GM19372 (cell line): ENCODE results near the gene ASTN2.
"Not testable (repeated sequence)": the region's sequence is repeated elsewhere in the genome, so short reads cannot be mapped to it uniquely, and the experiment has no call there.

Experiments
- ATAC-seq: cut with Tn5 transposase; IDR thresholded peaks from one replicate; pipeline ENCODE4 v1.9.1; 2021; ENCODE audit warnings: mild to moderate bottlenecking, low read depth, moderate library complexity; ENCODE audit not compliant: unreplicated experiment

Gene ASTN2

DNA sequence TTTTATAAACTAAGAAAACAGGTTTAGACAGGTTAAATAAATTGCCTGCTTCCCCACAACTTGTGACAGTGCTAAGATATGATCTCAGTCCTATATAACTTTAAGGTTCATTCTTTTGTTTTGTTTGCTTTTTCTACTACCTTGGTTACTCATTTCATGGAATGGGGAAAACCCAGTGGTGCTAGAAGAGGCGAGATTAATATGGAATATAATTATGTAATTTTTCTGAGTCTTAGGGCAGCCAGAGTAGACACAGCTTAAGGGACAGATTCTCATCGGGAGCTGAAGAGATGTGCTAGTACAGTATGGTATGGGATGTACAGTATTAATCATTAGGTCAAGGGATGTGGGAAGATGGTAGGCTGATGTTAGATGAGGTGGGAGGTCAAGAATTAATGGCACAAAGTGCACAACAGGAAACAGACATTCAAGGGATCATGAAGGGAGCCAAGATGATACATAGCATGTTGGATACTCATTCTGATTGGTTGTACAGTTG, 721.6 kb downstream of the ASTN2 start:
- ATAC-seq = no peak

DNA sequence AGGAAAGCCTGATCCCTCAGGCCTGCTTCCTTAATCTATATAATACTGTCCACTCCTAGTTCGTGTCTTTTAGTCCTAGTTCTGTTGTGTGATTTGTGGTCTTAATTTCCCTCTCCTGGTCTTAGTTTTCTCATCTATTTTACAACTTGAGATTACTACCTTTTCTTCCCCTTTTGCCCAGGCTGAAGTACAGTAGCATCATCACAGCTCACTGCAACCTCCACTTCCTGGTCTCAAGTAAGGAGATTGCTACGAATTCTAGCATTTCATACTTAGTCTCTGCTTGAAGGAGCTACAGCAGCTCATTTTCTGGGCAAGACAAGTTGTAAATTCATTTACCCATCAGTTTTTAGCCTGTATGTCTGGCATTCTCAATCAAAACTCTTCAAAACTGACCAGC, 722.2 kb downstream of the ASTN2 start:
- no peak for ATAC-seq

DNA sequence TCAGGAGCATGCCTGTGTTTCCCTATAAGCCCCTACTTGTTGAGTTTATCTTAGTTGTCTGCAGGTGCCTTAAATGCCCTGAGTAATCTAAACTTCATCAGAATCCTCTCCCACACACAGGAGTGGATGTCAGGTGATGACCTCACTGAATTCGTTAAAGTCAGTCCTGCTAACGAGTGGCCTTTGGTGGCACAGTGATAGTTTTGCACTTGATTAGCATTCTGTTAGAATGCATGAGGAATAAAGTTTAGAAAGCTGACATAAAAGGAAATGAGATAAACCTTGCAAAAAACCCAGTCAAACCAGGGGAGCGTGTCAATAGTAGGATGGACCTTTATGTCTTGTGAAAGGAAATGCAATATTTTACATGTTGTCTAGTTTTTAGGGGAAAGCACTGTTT, 723.2 kb downstream of the ASTN2 start:
- ATAC-seq = no peak

DNA sequence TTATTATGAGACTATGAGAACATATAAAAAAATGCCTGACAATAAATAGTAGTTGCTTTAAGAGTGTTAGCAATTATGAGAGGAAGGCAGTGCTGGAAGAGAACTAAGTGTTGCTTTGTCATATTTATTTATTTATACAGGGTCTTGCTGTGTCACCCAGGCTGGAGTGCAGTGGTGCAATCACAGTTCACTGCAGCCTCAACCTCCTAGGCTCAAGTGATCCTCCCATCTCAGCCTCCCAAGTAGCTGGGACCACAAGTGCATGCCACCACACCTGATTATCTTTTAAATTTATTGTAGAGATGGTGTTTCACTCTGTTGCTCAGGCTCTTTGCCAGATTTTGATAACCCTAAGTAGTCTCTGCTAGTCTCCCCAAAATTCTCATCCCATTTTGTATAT, 724.1 kb downstream of the ASTN2 start:
- not testable (repeated sequence) for ATAC-seq

GRCh38 chr9:116689486-116690032, 725.3 kb downstream of the ASTN2 start:
- ATAC-seq = no peak

DNA sequence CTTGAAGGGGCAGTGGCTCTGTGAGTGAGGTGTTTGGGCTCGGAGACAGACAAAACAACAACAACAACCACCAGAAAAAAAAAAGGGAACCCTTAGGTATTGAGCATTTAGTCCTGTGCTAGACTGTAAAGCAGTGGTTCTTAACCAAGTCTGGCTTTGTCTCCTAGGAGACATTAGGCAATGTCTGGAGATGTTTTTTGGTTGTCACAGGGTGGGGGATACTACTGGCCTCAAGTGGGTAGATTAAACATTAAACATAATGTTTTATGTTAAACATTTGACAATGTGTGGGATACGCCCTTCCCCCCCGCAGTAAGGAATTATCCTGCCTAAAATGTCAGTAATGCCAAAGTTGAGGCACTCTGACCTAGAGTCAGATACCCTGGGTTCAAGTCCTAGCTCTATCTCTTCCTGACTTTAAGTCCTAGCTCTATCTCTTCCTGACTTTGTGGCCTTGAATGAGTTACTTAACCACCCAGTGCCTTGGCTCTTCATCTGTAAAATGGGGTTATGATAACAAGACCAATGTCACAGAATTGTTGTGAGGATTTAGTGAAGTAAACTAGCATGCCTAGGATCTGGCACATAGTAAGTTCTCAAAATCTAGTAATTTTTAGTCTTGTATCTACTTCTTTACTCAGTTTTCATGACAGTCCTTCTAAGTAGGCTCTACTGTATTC, 725.9 kb downstream of the ASTN2 start:
- ATAC-seq = no peak

GRCh38 chr9:116687754-116688135, 727.1 kb downstream of the ASTN2 start:
- no peak for ATAC-seq

DNA sequence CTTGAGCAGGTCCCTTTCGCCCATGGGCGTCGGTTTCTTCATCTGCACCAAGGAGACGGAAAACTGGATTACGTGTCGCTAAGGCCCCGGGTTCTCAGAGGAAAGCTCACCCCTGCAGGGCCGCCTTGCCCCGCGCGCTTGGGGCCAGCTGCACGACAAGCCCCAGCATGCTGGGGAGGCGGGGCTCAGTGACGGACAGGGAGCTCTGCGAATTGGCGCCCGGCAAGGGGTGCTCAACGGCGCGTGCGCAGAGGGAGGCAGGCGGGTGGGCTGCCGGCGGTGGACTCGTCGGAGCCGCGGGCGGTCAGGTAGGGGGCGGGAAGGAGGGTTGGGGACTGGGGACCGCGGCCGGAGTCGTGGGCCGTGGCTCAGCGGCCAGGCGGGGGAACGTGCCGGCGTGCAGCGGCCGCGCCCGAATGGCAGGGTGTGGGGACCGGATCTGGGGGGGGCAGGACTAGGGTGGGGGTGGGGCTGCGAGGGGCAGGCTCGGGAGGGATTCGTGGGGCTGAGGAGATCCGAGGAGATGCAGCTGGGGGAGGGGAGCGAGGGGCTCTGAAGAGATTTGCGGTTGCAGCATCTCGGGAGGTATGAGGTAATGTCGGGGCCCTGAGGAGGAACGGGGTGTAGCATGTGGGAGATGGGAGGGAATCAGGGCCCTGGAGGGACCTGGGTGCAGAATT, 727.6 kb downstream of the ASTN2 start, which contains the start of gene TRIM32:
TSS of gene TRIM32 (plus strand) at position 232 of the 680 bp plus-strand sequence. CDS start 10,438 bp downstream, outside the sequence.
- peak; percentile 98 for ATAC-seq

DNA sequence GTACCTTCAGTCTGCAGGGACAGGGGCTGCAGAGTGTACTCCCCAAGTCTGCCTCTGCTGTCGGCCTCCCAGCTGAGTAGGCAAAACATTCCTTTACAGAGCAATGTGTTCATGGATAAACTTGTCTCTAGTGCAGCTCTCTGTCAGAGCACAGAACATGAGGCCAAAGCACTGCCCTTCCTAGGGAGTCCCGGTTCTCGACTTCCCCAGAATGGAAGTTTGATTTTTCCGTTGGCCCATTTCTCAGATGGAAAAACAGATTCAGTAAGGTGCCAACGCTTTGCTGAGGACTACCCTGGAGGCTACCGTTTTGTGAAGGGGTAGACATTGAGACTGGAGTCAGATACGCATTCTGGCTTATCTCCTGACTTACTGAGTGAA, 728.2 kb downstream of the ASTN2 start:
- ATAC-seq = peak; percentile 41

DNA sequence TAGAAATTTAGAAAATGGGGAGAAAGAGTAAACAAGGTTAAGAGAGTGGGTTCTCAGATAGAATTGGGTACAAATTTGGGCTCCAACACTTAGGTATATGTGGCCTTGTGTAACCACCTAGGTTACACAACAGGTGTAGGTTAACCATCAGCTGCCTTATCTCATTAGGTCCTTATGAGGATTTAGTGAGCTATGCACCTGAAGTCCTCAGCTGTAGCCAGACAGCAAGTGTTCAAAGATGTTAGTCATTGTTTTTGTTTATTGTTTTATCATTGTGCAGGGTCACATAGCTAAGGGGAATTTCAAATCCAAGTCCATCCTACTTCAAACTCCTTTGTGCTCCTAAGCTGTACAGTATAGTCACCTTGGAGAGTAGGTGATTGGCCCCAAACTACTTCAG, 728.7 kb downstream of the ASTN2 start:
- ATAC-seq = no peak

GRCh38 chr9:116685166-116685565, 729.7 kb downstream of the ASTN2 start:
- no peak for ATAC-seq

- no peak for ATAC-seq
These were observed 731.3 kb downstream of the ASTN2 start for GRCh38 chr9:116683535-116683934.

DNA sequence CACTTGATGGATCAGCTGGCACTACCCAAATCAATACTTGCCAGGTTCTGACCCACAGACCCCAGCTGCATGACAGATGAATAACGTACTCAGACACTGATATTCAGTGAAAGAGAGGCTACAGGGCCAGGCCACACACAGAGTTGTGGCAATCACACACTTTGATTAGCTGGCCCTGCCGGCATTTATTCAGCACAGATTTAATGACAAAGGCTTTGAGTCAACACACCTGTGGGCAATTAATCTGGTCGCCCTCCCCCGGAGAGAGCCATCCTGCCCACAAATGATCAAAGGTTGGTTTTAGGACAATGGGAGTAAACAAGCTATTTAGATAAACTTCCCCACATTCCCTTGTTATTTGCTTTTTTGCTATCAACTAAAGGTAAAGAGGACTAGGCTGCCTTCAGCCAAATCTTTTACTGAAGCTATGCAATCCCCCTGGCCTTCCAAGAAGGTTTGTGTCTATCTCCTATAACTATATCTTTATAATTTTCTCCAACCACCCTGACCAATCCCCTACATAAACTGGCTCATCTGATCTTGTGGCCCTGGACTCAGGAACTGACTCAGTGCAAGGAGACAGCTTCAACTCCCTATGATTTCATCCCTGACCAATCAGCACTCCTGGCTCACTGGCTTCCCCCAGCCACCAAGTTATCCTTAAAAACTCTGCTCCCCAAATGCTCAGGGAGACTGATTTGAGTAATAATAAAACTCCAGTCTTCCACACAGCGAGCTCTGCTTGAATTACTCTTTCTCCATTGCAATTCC, 740.5 kb downstream of the ASTN2 start:
- no peak for ATAC-seq

GRCh38 chr9:116673375-116673774, 741.5 kb downstream of the ASTN2 start:
- ATAC-seq = no peak

GRCh38 chr9:116671605-116672004, 743.3 kb downstream of the ASTN2 start:
- ATAC-seq = no peak

GRCh38 chr9:116668970-116669695, 745.7 kb downstream of the ASTN2 start:
- no peak for ATAC-seq

GRCh38 chr9:116663581-116663980, 751.3 kb downstream of the ASTN2 start:
- no peak for ATAC-seq

DNA sequence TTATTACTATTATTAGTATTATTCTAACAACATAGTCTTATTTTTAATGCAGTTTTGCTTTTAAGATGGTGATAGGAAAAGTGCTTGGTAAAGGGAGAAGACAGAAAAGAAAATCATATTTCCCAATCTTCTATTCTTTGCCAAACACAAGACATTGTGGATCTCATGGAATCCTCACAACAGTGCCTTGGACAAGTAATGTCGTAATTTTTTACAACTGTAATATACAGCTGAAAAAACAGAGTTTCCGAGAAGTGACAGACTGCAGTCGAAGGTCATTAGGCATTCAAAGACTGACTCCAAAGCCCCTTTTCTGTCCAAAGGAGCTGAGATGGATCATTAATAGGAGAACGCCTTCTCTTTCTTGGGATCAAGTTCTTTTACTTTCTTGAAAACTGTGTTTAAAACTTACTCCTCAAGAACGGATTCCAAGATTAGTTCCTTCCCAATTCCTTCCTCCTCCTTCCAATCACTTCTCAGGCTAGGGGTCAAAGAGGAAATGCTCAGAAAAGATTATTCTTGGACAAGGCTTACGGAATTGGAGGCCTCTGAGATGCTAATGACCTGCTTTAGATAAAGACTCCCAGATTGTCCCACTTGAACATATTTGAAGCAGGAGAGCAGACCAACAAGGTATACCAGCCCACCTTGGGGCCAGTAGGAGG, 752.1 kb downstream of the ASTN2 start:
- ATAC-seq = no peak

DNA sequence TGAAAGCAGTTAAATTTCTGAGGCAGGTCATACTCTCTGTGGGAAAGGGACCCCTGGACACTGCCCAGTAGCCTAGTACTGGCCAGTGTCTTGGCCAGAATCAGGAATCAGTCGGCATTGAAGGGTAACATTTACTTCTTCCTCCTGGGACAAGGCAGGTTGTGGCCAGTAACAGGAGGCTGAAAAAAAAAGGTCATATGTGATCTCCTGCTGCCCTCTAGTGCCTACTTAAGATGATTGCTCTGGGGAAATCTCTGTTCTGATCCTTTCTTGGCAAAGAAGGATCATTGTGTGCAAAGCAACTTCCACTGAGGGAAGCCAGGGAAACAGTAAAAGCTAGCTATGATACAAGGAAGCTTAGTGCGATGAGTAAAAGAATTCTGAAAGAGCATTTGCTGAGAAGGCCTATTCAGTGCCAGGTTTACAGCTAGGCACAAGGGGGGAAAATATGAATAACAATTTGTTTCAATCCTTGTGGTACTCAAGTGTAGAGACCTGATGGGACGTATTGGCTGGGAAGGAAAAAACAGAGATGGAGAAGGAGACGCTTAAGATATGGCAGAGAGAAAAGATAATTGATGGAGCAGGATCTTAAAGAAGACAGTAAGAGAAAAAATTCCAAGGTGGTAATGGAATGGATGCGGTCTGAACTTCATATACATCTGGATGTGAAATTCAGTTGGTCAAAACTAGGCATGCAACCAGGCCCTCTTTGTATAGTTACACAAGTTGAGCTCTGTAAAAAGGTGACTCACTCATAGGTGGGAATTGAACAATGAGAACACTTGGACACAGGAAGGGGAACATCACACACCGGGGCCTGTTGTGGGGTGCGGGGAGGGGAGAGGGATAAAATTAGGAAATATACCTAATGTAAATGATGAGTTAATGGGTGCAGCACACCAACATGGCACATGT, 753.6 kb downstream of the ASTN2 start:
- ATAC-seq = peak; percentile 79
